HG03565 (cell line): Measurements from ENCODE around the gene EIF1AD.
A peak's percentile ranks its signal among the peaks of the same experiment; 100 is the strongest.
"Not testable (repeated sequence)": the region's sequence is repeated elsewhere in the genome, so short reads cannot be mapped to it uniquely, and the experiment has no call there.

Source experiments
- ATAC-seq: cut with Tn5 transposase; IDR thresholded peaks from one replicate; pipeline ENCODE4 v1.9.1; 2021; ENCODE audit warnings: mild to moderate bottlenecking, moderate library complexity; ENCODE audit not compliant: unreplicated experiment

The EIF1AD gene

DNA sequence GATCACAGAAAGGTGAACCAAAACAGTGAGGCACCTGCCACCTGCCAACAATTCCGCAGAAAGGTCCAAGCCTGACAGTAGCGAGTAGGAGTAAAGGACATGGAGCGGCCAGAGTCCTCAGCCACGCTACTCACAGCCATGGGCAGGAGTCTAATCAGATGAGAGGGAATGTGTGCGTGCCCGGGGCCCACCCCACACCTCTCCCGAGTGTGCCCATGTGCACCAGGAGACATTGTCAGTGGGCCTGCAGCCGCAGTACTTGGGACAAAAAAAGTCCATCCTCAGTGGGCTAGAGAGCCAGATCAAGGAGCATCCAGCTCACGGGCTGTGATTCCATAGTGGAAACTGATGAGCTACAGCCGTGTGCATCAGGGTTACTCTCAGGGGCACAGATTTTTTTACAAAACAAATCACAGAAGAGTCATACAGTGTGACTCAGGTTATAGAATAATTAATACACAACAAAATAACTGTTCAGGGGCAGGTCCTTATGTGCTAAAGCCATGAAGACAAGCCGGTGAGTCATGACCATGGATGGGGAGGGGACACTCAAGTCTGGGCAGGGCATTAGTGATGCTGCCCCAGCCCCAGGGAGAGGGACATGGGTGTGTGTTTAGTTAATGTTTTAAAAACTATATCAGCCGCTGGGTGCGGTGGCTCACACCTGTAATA lies 28.4 kb downstream of the EIF1AD start:
- ATAC-seq: no peak

- no peak for ATAC-seq
Observed at GRCh38 chr11:65972116-65972515, 29.8 kb downstream of the EIF1AD start.

GRCh38 chr11:65968600-65969482 lies 33.1 kb downstream of the EIF1AD start:
- no peak for ATAC-seq

DNA sequence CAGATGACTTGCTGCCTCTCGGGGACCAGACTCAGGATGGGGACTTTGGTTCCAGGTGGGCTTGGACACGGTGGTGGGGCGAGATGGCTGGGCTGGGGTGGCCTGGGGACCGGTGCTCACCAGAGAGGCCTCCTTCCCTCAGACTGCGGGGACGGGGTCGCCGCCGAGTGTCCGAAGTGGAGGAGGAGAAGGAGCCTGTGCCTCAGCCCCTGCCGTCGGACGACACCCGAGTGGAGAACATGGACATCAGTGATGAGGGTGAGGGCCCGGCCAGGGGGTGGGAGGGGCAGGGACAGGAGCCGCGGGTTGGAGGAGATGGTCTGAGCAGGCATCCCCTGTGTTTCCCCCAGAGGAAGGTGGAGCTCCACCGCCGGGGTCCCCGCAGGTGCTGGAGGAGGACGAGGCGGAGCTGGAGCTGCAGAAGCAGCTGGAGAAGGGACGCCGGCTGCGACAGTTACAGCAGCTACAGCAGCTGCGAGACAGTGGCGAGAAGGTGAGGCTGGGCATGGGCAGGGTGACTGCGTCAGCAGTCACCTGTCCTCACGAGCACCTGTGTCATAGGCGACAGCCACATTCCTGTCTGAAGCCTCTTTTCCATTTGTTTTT lies 34.5 kb downstream of the EIF1AD start:
- ATAC-seq: no peak

DNA sequence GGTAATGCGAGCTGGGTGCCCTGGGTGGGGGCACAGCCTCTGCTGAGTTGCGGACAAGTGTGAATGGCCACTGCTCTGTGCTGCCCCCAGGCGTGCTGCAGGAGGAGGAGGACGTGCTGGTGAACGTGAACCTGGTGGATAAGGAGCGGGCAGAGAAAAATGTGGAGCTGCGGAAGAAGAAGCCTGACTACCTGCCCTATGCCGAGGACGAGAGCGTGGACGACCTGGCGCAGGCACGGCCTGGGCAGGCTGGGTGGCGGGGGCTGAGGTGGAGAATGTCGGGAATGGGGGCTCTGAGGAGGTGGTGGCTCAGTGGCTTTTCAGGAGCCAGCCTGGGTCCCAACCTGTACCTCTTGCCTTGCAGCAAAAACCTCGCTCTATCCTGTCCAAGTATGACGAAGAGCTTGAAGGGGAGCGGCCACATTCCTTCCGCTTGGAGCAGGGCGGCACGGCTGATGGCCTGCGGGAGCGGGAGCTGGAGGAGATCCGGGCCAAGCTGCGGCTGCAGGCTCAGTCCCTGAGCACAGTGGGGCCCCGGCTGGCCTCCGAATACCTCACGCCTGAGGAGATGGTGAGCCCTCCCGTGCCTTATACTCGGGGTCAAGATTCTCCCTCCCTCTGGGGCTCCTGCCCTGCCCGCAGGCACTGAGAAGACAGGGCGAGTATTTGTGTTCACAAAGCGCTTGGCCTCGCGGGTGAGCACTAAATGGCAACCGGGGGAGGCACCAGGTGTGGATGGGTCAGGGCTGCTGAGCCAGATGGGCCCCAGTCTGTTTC lies 35.8 kb downstream of the EIF1AD start:
- ATAC-seq: no peak

DNA sequence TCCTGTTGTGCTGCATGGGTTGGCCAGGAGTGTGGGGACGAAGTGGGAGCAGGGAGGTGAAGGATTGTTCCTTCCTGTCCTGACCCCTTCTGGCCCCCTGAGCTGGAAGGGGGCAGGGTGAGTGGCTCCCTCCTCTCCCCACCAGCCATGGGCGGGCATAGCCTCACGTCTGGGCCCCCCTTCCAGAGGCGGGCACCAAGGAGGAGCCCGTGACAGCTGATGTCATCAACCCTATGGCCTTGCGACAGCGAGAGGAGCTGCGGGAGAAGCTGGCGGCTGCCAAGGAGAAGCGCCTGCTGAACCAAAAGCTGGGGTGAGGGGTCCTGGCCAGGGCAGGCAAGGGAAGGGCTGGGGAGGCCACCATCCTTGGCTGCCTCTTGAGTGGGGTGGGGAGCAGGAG lies 37.1 kb downstream of the EIF1AD start:
- no peak for ATAC-seq

GRCh38 chr11:65962141-65962564 lies 39.8 kb downstream of the EIF1AD start:
- no peak for ATAC-seq

- ATAC-seq: peak; percentile 74
Observed at GRCh38 chr11:65961267-65962140, 40.5 kb downstream of the EIF1AD start, which contains the start of gene SART1. Gene SART1 (plus strand): TSS chr11:65961734. CDS start chr11:65961781, 47 bp downstream.

GRCh38 chr11:65960824-65961266 lies 41.1 kb downstream of the EIF1AD start:
- no peak for ATAC-seq

DNA sequence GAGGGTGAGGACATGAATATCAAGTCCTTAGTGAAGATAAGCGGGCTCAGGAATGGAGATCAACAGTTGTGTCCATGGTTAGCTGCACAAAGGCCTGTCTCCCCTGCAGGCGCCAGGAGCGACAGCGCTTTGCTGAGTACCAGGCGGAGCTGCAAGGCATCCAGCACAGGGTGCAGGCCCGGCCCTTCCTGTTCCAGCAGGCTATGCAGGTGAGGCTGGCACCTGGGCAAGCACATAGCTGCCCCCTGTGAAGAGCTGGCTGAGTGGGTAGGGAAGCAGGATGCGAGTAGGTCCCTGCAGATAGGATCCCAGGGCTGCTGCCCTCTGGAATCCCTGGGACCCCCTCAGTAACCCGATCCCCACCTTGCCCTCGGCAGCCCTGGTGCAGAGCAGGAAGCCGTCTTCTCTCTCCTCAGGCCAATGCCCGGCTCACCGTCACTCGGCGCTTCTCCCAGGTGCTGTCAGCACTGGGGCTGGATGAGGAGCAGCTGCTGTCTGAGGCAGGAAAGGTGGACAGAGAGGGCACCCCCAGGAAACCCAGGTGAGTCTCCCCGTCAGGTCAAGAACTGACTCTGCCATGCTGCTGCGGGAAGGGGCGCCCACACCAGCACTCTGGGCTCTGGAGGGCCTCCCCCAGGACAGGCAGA lies 43.1 kb downstream of the EIF1AD start:
- no peak for ATAC-seq

DNA sequence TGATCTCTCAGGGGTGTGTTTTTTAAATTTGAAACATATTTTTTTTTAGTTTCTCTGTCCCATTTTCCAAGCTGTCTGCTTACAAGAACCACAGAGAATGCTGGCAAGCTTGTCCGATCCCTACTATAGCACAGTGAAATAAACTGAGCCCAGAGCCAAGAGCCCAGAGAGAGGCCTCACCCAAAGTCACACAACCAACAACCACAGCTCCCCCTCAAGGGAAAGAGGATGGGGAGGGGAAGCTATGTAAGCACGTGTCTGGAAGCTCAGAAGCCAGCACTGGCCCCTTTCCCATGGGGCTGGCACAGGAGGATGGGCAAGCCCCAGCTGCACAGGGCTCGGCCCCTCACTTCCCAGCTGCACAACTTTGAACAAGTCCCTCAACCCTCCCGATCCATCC lies 43.7 kb downstream of the EIF1AD start:
- no peak for ATAC-seq

- no peak for ATAC-seq
Observed at GRCh38 chr11:65954771-65955170, 47.2 kb downstream of the EIF1AD start.

- ATAC-seq: no peak
Observed at GRCh38 chr11:65953471-65953870, 48.5 kb downstream of the EIF1AD start.

GRCh38 chr11:65952052-65952521 lies 49.9 kb downstream of the EIF1AD start:
- ATAC-seq: no peak

GRCh38 chr11:65951641-65952040 lies 50.3 kb downstream of the EIF1AD start:
- not testable (repeated sequence) for ATAC-seq

DNA sequence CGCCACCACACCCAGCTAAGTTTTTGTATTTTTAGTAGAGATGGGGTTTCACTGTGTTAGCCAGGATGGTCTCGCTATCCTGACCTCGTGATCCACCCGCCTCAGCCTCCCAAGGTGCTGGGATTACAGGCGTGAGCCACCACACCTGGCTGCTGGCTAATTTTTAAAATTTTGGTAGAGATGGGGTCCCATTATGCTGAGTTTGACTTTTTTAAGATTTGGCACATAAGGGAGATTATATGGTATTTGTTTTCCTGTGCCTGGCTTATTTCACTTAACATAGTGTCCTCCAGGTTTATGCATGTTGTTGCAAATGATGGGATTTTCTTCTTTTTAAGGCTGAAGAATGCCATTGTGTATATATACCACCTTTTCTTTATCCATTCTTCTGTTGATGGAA lies 51.2 kb downstream of the EIF1AD start:
- not testable (repeated sequence) for ATAC-seq

- ATAC-seq: no peak
Observed at GRCh38 chr11:65947603-65948125, 54.3 kb downstream of the EIF1AD start.

GRCh38 chr11:65947133-65947532 lies 54.8 kb downstream of the EIF1AD start:
- no peak for ATAC-seq

DNA sequence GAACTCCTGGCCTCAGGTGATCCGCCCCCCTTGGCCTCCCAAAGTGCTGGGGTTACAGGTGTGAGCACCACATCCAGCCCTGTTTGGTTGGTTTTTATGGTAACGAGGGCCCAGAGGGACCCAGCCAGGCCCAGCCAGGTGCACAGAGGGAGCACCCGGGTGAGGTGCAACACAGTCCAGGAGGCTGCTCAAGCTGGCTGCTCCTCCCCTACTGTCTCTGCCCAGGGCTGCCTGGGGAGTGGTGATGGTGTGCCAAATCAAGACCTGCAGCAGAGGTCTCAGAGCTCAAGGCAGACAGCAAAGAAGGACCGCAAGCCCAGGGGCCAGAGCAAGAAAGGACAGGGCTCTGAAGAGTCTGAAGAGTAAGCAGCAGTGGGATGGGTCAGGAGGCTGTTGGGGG lies 55.3 kb downstream of the EIF1AD start:
- no peak for ATAC-seq
